ENCODE measurements around the gene TOP1.

- TF ChIP-seq, protein P1, sequence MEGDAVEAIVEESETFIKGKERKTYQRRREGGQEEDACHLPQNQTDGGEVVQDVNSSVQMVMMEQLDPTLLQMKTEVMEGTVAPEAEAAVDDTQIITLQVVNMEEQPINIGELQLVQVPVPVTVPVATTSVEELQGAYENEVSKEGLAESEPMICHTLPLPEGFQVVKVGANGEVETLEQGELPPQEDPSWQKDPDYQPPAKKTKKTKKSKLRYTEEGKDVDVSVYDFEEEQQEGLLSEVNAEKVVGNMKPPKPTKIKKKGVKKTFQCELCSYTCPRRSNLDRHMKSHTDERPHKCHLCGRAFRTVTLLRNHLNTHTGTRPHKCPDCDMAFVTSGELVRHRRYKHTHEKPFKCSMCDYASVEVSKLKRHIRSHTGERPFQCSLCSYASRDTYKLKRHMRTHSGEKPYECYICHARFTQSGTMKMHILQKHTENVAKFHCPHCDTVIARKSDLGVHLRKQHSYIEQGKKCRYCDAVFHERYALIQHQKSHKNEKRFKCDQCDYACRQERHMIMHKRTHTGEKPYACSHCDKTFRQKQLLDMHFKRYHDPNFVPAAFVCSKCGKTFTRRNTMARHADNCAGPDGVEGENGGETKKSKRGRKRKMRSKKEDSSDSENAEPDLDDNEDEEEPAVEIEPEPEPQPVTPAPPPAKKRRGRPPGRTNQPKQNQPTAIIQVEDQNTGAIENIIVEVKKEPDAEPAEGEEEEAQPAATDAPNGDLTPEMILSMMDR (IDR thresholded peaks at IDR 0.05) = no peak
- TF ChIP-seq POLR2AphosphoS5 (IDR thresholded peaks at IDR 0.05; ENCODE audit: insufficient read depth in 1 of 2, low read depth in 1 of 2) (no peak), POLR2A (IDR thresholded peaks at IDR 0.05) (no peak)
Observed at GRCh38 chr20:41143354-41143753, 114.7 kb downstream of the TOP1 start.

Data from vagina (tissue), 2 donors.